Vagina (tissue), 2 donors: ENCODE results near the gene SETD3.

ENCODE experiments used
- POLR2A ChIP-seq, 2 donors: fragments of 450-650 bp; IDR thresholded peaks; one replicate each; pipeline ENCODE4 v1.6.1; 2017; ENCODE audit warnings: antibody characterized with exemption in 2 of 2, mild to moderate bottlenecking in 2 of 2, moderate library complexity in 2 of 2
- POLR2AphosphoS5 ChIP-seq, 2 donors: sonication (generic); formaldehyde crosslinking; IDR thresholded peaks; one replicate each; pipeline ENCODE4 v1.9.0; 2017; ENCODE audit warnings: antibody characterized with exemption in 2 of 2, mild to moderate bottlenecking in 2 of 2, low read depth in 1 of 2; ENCODE audit not compliant: insufficient read depth in 1 of 2
- TF ChIP-seq, protein P1 (sequence below), 3 experiments: fragments of 450-650 bp in 2 of 3; fragments of 200-600 bp in 1 of 3; sonication (generic) in 1 of 3; IDR thresholded peaks; one replicate each; pipeline ENCODE4 v1.5.1; 2017 to 2019; ENCODE audit warnings: antibody characterized with exemption in 3 of 3, mild to moderate bottlenecking in 2 of 3, moderate library complexity in 2 of 3

DNA sequence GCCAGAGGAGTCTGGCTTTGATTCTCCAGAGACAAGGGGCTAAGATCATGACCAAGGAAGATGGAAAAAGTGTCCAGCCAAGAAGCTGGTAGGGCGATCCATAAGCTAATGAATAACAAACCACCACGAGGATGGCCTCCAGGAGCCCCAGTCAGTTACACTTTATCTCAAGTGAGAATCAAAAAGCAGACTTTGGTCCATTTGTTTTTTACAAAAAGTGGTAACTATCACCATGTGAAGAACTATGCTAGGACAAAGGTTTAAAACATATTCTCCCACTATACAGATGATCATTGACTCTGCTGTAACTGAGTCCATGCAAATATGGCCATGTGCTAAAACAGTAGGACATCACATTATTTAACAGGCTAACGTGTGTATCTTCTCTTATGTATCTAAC, 13.9 kb downstream of the SETD3 start:
- TF ChIP-seq, protein P1, sequence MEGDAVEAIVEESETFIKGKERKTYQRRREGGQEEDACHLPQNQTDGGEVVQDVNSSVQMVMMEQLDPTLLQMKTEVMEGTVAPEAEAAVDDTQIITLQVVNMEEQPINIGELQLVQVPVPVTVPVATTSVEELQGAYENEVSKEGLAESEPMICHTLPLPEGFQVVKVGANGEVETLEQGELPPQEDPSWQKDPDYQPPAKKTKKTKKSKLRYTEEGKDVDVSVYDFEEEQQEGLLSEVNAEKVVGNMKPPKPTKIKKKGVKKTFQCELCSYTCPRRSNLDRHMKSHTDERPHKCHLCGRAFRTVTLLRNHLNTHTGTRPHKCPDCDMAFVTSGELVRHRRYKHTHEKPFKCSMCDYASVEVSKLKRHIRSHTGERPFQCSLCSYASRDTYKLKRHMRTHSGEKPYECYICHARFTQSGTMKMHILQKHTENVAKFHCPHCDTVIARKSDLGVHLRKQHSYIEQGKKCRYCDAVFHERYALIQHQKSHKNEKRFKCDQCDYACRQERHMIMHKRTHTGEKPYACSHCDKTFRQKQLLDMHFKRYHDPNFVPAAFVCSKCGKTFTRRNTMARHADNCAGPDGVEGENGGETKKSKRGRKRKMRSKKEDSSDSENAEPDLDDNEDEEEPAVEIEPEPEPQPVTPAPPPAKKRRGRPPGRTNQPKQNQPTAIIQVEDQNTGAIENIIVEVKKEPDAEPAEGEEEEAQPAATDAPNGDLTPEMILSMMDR (IDR thresholded peaks at IDR 0.05), result no peak
- TF ChIP-seq POLR2A (IDR thresholded peaks at IDR 0.05), result no peak
- no peak for TF ChIP-seq POLR2AphosphoS5 (IDR thresholded peaks at IDR 0.05; ENCODE audit: insufficient read depth in 1 of 2, low read depth in 1 of 2)
